C4-2B (cell line): ENCODE data around the gene HEATR9.

Experiments
- CTCF ChIP-seq: fragments of 450-650 bp; conservative IDR thresholded peaks from 2 replicates; pipeline ENCODE4 v1.5.1; 2017; ENCODE audit warnings: mild to moderate bottlenecking
- ZFX ChIP-seq: fragments of 450-650 bp; IDR thresholded peaks from 2 replicates; pipeline ENCODE4 v1.6.1; 2017

- TF ChIP-seq CTCF (no peak), ZFX (no peak)
These were observed 22.5 kb downstream of the HEATR9 start for GRCh38 chr17:35846055-35846809.
